SK-N-SH treated with all-trans-retinoic acid at 6 μM for 48 hours (cell line): Measurements from ENCODE around the gene FRRS1.

Experiments used
- ISL1 ChIP-seq: fragments of 250-450 bp; sonication (Bioruptor Pico); IDR thresholded peaks from 2 replicates; pipeline ENCODE4 v2.1.2; 2022; ENCODE audit warnings: mild to moderate bottlenecking, moderate library complexity
- PATZ1 ChIP-seq: fragments of 250-450 bp; sonication (Bioruptor Pico); IDR thresholded peaks from 2 replicates; pipeline ENCODE4 v1.8.0; 2020; ENCODE audit warnings: mild to moderate bottlenecking, moderate library complexity, borderline replicate concordance
- RARB ChIP-seq: fragments of 250-450 bp; sonication (Bioruptor Pico); IDR thresholded peaks from 2 replicates; pipeline ENCODE4 v1.8.0; 2021; ENCODE audit warnings: mild to moderate bottlenecking, moderate library complexity
- SNAI2 ChIP-seq: fragments of 250-450 bp; sonication (Bioruptor Pico); IDR thresholded peaks from 2 replicates; pipeline ENCODE4 v1.5.0; 2020; ENCODE audit warnings: mild to moderate bottlenecking, moderate library complexity
- TOX ChIP-seq: fragments of 250-450 bp; sonication (Bioruptor Pico); IDR thresholded peaks from 2 replicates; pipeline ENCODE4 v1.8.0; 2021; ENCODE audit warnings: mild to moderate bottlenecking, moderate library complexity, borderline replicate concordance
- ZFP30 ChIP-seq: fragments of 450-650 bp; formaldehyde crosslinking; IDR thresholded peaks from 2 replicates; pipeline ENCODE4 v1.5.0; 2022; ENCODE audit warnings: mild to moderate bottlenecking, moderate library complexity
- TF ChIP-seq, protein P1 (sequence below): fragments of 250-450 bp; sonication (Bioruptor Pico); IDR thresholded peaks from 2 replicates; pipeline ENCODE4 v1.8.0; 2021; ENCODE audit warnings: low read depth, mild to moderate bottlenecking, moderate library complexity, borderline replicate concordance
- TF ChIP-seq, protein P2 (sequence below): fragments of 250-450 bp; sonication (Bioruptor Pico); IDR thresholded peaks from 2 replicates; pipeline ENCODE4 v1.5.0; 2020; ENCODE audit warnings: mild to moderate bottlenecking, moderate library complexity

DNA sequence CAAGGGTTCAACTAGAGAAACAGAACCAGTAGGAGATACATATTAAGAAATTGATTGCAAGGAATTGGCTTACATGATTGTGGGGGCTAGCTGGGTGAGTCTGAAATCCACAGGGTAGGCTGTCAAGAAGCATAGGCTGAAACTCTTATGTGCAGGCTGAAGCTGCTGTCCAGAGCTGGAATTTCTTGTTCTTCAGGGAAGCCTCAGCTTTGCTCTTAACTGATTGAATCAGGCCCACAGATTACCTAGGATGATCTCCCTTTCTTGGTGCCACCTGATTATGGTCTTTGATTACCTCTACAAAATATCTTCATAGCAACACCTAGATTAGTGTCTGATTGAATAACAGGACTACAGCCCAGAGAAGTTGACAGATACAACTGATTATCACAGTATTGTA is 22.5 kb upstream of the FRRS1 start:
- no peak for TF ChIP-seq ZFP30 (CRISPR knock-in tag)
- no peak for TF ChIP-seq TOX (CRISPR knock-in tag)
- TF ChIP-seq PATZ1 (CRISPR knock-in tag) = no peak
- TF ChIP-seq, protein P1, sequence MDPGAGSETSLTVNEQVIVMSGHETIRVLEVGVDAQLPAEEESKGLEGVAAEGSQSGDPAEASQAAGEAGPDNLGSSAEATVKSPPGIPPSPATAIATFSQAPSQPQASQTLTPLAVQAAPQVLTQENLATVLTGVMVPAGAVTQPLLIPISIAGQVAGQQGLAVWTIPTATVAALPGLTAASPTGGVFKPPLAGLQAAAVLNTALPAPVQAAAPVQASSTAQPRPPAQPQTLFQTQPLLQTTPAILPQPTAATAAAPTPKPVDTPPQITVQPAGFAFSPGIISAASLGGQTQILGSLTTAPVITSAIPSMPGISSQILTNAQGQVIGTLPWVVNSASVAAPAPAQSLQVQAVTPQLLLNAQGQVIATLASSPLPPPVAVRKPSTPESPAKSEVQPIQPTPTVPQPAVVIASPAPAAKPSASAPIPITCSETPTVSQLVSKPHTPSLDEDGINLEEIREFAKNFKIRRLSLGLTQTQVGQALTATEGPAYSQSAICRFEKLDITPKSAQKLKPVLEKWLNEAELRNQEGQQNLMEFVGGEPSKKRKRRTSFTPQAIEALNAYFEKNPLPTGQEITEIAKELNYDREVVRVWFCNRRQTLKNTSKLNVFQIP (CRISPR knock-in tag) = no peak
- TF ChIP-seq SNAI2 (CRISPR knock-in tag) = no peak
- TF ChIP-seq ISL1 = no peak
- TF ChIP-seq, protein P2, sequence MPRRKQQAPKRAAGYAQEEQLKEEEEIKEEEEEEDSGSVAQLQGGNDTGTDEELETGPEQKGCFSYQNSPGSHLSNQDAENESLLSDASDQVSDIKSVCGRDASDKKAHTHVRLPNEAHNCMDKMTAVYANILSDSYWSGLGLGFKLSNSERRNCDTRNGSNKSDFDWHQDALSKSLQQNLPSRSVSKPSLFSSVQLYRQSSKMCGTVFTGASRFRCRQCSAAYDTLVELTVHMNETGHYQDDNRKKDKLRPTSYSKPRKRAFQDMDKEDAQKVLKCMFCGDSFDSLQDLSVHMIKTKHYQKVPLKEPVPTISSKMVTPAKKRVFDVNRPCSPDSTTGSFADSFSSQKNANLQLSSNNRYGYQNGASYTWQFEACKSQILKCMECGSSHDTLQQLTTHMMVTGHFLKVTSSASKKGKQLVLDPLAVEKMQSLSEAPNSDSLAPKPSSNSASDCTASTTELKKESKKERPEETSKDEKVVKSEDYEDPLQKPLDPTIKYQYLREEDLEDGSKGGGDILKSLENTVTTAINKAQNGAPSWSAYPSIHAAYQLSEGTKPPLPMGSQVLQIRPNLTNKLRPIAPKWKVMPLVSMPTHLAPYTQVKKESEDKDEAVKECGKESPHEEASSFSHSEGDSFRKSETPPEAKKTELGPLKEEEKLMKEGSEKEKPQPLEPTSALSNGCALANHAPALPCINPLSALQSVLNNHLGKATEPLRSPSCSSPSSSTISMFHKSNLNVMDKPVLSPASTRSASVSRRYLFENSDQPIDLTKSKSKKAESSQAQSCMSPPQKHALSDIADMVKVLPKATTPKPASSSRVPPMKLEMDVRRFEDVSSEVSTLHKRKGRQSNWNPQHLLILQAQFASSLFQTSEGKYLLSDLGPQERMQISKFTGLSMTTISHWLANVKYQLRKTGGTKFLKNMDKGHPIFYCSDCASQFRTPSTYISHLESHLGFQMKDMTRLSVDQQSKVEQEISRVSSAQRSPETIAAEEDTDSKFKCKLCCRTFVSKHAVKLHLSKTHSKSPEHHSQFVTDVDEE = no peak
- no peak for TF ChIP-seq RARB (CRISPR knock-in tag)
